Fibroblast of skin of right biceps (primary cell): ENCODE data around the gene CCDC69.

Experiments used
- DNase-seq: peaks from one replicate; pipeline ENCODE4 v3.0.0-alpha.2; 2013

Gene CCDC69

DNA sequence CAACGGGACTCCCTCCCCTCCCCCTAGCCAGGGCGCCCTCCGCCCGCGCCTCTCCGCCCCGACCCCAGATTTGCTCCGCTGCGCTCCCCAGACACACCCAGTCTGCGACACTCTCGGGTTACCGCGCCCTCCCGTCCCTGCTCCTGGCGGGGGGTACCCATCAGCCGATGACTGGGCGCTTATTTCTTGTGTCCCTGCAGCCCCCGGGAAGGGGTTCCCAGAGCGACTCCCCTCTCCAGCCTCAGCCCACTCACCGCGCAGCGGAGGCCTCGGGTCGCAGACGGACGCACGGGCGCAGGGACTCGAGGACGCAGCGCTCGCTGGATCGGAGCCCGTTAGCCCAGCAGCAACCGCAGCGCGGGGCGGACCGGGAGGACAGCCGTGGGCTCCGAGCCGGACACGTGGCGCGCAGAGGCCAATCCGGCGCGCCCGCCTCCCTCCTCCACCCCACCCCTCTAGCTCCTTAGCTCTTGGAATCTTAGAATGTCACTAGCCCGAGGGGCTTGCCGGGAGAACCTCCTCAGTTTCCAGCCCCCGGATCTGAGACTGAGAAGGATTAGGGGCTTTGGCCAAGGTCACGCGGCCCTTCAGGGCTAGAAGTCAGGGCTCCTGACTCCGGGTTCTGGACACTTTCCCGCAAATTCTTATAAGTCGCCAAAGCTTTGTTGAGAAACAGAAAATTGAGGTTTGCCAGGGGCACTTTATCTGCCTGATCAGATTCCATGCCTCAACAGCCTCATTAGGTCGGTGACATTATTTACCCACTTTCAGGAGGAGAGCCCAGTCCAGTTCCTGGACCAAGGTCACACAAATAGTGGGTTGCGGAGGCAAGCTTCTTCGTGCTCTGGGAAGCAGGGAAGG, 66.2 kb downstream of the CCDC69 start, which contains the start of gene ANXA6:
Gene ANXA6, minus strand, starts transcription at position 354 of the 861 bp plus-strand sequence. CDS start 9,878 bp downstream, outside the sequence.
- peak; percentile 84 for DNase-seq

DNA sequence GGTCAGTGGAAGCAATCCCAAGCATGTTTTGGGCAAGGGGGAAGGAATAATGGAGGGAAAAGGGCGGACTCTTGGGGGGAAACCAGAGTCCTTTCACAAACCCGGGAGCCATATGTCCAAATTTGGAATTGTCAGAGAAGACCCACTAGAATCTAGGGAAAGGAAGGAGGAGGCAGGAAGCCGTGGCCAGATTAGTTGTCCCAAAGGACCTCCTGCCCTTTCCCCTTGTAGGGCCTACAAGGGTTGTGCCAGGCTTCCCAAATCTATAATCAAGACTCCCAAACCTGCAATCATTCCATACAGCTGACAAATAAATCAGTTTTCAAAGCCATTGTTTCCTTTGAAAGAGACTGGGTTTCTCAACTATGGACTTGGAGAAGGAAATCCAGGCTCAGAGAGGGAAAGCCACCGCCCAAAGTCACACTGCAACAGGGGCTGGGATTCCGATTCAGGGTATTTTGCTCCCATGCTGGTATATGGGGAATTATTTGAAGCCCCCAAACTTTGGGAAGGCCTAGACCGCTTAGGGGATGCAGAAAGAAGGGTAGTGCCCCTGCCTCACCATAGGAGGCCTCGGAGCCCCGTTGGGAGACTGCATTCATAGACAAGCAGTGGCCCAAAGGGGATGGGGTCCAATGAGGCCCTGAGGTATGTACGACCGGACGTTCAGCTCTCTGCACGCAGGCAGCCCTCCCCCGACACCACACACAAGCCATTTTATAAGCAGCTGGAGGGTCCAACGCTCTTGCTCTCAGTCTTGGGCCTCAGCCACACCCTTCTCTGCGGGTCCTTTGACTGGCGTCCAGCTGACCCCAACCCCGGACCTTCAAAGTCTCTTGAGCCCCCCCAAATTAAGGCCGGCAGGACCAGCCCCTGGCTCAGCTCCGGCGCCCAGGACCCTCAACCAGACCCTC, 67.1 kb downstream of the CCDC69 start:
- DNase-seq: peak; percentile 56

DNA sequence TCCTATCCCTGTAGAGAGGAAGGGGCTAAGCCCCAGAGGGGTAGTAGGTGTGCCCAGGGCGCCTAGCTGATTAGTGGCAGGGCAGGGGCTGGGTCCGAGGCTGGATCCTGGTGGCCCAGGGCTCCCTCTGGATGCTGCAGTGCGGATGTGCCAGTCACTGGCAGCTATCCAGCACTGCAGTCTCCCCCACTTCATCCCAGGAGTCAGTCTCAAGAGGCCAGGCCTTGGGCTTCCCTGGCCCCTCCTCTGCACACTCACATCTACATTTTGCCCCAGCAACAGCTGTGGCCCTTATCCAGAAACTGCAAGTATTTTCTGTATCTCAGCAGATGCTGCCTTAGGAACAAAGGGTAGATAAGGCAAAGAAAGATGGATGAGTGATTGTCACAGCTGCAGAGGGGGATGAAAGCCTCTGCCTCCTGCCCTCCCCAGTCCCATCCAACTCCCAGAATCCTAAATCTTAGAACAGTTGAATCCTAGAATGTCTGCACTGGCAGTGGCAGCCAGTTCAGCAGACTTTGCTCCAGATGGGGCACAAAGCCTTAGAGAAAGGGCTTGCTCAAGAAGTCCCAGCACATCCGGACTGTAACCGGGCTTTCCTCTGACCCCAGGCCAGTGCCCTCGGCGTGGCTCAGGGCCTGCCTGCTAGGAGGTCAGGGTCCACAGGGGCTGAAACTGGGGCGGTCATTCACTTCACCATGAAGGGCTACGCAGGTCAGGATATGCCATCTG, 68.0 kb downstream of the CCDC69 start:
- DNase-seq: peak; percentile 63

DNA sequence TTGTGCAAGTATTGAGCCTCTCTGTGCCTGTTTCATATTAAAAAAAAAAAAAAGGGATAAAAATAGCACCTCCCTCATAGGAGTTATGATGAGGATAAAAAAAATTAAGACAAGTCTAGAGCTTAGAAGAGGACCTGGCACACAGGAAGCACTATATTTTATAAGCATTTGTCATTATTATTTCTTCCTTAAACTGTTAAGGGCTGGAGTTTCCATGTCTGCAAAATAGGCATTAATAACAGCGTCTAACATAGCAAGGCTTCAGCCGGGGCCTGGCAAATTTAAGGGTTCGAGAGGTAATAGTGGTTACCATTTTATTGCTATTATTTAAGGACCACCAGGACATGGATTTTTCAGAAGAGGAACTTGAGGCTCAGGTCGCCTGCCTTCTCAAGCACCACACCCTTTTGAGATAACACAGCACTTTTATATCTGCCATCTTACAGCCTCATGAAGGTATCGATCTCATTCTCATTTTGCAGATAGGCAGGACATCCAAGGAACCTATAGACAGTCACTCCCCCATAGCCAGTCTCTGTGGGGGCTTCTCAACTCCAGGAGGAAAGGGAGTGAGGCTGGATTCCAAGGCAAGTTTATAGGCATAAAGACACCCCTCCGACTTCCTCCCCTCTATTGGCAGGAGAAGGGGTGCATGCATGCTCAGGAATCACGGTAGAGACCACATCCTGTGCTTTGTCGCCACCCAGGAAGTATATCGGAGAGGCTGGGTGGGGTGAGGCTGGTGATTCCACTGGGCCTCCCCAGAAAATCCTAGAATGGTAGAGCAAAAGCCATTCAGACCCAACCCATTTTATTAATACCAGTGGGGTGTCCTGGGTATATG, 68.7 kb downstream of the CCDC69 start:
- peak; percentile 52 for DNase-seq

DNA sequence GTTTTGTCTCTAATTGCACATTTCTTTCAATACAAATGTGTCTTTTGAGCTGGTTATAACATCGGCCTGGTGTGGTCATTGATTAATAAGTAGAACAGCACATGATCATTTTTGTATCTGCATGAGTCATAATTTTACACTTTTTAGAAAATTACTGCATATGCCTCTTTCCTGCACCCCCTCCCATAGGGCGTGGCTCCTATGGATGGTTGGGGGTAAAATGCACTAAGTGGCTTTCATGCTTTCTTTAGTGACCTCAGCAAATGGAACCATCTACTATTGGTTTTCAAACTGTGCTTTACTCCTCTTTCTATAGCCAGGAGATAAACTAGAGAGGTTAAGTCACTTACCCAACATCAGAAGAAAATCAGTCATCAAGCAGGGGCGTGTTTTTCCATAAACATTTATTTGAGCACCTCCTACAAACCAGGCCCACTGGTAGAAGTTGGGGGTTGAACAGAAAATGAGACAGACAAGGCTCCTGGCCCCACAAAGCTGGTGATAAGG, 70.1 kb downstream of the CCDC69 start:
- DNase-seq: no peak

DNA sequence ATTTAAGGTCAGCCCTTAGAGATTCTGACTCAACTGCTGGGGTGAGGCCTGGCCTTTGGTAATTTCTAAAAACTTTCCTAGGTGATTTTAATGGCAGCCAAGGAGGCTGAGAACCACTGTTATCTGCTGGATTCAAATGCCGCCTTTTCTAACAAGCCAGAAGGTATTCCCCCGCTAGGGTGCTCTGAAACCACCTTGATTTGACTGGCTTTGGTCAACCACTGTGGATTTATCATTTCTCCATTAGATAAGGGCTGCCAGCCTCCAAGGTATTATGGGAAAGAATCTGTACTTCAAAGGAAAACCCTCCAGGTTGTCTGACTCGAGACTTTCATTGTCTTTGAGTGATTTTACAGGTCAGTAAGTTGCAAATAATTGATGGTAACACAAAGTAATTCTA, 70.6 kb downstream of the CCDC69 start:
- DNase-seq: no peak

DNA sequence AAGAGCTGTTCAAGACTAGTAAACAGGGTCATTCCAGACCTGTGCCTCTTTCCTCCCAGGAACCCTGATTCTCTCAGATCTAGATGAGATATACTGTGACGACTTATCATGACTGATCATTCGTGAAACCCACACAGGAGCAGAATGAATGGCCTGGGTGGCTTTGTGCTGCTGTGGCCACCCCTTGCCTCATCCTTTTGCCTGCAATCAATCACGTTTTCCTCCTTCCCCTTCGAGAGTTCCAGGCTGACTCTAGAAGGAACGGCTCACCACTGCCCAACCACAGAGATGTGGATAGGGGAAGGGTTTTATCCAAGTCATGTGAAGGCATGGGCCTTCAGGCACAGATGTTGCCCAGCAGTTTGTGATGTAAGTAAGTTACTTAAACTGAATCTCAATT, 72.1 kb downstream of the CCDC69 start:
- DNase-seq: peak; percentile 41

DNA sequence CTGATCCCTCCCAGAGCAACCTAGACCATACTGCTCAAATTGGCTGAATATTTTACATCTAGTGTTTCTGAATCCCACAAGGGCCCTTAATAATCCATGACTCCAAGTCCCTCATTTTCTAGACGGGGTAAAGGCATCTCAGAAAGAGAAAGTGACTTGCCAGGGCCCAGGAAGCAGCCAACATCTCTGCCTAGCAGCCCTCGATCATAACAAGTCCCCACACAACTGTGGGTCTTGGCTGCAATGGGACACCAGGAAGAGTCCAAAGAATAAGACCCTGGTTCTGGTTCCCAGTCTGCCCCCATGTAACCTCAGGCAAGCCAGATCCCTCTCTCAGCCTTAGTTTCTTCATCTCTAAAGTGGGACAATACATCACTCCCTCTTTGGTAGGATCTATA, 72.6 kb downstream of the CCDC69 start:
- DNase-seq: no peak

DNA sequence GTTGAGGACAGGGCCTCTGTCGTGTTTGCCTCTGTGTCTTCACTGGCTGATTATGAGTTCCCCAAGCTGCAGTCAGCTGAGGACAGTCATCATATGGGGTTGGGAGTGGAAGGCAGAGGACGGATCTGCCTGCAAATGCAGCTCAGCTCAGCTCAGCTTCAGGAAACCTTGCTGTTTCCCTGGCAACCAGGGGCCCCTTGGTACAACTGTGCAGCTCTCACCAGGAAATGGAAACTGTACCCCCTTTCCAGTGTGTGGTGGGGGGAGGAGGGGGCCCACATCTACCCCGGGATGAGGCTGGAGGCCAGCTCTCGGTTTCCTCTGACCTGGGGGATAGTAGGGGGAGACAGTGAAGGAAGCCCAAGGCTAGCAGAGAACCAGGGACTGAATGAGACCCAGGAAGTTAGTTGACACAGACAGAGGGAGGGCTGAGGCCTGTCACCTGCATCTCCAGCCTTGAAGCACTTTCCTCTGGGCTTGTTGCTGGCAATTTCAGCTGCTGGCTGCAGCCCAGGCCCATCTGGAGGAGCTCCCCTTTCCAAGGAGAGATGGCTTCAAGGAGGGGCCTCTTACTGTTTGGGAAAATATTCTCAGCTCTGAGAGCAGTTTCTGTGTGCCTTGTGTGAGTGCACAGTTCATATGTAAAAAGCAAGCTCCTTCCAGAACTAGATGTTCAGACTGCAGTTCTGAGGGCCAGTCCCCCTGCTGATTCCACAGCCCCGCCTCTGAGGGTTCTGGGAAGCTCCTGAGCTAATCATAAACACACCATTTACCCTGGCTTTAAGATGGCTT, 73.2 kb downstream of the CCDC69 start:
- DNase-seq: peak; percentile 39

DNA sequence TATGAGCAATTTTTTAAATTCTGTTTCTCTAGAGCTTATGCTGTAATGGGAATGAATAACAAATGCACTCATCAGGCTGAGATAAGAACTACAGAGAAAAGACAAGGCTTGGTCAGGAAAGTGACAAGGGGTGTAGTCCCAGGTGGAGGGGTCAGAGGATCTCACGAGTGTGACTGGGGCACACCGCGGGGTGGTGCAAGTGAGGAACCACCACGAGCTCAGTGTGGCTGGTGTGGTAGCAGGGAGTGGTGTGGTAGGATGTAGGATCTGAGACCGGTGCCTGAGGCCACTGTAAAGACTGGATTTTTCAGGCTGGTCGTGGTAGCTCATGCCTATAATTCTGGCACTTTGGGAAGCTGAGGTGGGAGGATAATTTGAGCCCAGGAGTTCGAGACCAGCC, 75.3 kb downstream of the CCDC69 start:
- DNase-seq: no peak

DNA sequence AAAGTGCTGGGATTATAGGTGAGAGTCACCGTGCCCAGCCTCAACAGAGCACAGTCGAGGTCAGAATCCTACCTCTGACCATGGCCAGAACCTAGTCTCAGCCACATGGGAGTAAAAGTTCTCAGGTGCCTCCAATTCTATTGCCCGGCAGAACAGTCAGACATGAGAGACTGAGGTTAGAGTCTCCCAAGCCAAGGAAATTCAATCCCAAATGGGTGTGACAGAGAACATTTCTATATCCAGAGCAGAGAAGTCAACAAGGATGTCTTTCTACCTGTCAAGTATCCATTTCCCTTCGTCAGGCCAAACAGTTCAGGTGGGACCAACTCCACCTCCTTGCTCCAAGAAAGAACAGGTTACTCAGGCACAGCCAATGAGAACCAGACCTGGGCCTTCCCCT, 76.9 kb downstream of the CCDC69 start:
- no peak for DNase-seq

DNA sequence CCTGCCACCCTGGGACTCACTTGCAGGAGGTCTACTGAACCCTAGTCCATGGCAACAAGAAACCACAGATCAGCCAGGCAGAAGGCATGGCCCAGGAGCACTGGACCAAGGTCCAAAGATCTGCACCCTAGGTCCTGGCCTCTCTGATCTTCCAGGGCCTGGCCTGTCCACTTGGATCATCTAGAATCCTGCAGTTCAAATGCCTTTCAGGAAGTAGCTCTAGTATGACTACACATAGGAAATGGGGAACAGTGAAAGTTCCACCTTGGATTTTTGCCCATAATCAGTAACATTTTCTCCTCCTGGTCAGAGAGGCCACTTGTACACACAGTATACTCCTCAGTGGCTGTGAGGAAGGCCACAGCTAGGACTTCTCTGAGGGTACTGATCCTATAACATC, 77.8 kb downstream of the CCDC69 start:
- no peak for DNase-seq

DNA sequence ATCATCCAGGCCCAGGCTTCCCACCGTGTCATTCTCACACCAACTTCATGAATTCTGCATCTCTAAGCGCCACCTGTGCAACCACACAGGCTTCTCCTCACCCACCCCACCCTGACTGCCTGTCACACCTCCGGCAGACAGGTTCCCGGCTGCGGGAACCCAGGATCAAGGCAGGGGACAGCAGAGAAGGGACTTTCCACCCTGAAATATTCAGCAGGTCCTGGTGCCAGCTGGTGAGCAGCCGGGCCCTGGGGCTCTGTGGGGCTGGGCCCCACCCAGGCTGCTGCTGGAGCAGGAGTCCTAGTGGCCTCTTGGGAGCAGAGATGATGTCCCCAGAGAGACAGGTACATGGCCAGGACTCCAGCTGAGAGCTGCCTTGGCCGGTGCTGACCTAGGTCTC, 79.0 kb downstream of the CCDC69 start:
- no peak for DNase-seq

DNA sequence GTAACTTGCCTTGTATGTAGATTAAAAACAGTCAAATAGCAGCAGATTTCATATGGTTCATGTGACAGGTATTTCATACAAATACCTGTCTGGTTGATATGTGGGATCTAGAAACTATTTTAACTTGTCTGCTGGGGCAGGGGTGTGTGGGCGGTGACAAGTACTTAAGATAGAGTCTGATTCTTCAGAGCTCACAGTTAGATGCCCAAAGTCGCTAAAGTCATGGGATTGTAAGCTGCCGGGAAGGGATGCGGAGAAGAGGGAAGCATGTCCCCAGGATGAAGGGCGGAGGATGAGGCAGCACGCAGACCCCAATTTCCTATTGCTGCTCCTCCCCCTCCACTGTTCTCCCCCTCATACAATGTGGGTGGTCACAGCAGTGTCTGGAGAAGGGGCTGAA, 79.6 kb downstream of the CCDC69 start:
- no peak for DNase-seq

DNA sequence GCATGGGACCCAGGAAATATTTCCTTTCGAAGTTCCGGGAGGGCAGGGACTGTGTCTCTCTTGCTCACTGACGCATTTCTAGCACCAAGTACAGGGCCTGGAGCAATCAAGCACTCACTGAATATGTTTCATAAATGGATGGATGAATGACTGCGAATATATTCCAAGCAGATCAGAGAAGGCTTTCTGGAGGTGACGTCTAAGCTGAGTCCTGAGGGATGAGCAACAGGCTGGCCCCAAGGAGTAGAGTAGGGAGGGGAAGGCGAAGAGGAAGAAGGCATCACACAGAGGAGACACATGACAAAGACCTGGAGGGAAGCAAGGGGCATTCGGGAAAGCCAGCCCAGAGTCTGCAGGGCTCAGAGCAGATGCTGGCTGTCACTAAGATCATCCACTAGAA, 80.2 kb downstream of the CCDC69 start:
- no peak for DNase-seq

DNA sequence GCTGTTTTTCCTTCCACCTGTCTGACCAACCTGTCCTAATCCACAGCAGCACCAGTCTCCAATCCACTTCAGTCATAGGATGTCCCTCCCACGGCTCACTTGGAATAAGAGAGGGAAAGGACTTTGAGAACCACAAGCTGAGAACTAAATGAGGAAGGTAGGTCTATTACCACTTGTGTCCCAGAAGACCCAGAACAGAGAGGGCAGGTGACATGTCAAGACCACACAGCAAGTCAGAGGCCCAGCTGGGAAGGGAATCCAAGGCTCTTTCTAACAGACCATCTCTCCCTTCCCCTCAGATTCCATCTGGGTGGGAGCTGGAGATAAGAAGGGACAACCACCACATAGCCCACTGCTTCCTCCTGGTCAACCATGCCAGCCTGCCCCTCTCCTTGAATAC, 81.0 kb downstream of the CCDC69 start:
- DNase-seq: no peak

DNA sequence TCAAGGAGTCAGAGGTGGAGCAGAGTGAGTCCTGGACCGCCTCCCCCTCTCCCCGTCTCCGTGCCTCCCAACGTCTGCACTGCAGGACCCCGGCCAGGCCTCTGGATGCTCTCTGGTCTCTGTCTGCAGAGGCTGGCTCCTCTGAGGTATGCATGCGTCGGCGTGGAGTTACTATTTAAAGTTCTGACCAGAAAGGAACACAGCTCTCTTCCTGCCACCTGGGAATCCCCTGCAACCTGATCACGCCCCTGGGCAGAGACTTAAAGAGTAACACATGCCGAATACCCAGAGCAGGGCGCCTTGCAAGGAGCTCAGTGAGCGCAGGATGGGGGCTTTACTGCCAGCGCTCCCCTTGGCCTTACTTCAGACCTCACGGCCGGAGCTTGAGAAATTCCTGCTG, 82.4 kb downstream of the CCDC69 start:
- peak; percentile 5 for DNase-seq

DNA sequence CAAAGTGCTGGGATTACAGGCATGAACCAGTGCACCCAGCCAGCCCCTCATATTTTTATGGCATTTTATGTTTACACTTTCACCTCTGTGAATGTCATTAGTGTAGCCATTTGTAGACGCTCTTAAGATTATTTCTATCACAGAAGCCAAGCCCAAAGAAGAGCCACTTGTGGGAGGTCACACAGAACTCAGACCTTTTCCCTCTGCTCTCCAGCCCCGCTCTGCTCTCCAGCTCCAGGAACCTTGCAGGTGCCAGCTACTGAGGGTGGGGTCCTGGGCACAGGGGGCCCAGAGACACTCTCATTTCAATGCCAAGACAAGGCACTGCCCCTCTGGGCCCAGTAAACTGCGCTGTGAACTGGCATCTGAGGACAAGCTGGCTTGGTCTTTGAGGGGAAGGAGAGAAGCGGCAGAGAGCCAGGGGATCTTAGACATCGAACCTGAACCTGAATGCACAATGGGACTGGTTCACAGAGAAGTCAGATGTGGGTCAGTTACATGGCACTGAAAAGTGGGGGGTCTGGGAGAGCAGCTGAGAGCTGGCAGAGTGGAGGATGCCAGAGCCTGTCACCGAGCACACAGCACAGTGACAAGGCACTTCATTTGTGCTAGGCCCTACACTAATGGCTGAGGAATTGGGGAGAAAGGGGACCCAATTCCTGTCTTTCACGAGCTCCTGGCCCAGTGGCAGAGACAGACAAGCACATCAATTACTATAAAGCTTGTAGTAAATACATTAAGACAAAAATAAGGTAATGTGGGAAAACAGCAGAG, 83.0 kb downstream of the CCDC69 start:
- DNase-seq: no peak

DNA sequence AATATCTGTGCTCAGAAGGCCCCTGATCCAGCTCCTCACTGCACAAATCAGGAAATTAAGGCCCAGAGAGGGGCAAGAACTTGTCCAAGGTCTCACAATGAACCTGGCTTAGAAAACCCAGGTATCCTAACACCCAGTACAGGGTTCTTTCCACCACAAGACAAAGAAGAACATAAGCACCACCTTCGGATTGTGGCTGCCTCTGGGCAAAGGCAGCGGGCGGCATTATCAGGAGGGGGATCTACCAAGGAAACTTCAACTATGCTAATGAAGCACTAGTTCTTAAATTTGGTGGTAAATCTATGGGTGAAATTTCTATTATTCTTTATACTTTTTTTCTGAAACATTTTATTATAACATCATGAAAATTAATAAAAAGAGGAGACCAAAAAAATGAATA, 84.2 kb downstream of the CCDC69 start:
- DNase-seq: no peak

DNA sequence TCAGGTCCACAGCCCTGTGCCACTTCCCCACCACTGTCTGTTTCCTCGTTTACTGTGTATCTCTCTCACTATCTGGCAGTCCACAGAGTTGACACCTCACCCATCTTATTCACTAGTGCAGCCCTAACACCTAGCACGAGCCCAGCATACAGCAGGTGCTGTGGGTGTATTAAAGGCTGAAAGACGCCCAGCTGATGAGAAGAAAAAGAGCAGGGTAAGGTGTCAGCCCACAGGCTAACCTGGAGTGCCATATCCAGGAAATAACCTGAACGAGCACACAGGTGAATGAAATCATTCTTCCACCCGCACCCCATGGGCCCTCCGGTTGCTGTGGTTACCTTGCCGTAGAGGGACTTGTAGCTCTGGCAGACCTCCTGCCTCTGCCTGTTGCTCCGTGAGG, 84.9 kb downstream of the CCDC69 start:
- DNase-seq: no peak
